ENCODE results near the gene PIK3R1.

GRCh38 chr5:68242743-68243142, 27.2 kb downstream of the PIK3R1 start:
- TF ChIP-seq EZH2 (IDR thresholded peaks at IDR 0.05; ENCODE audit: borderline replicate concordance, low read depth, low read length, severe bottlenecking), result no peak
- no peak for TF ChIP-seq CTCF (IDR thresholded peaks at IDR 0.05; ENCODE audit: borderline replicate concordance, extremely low read depth, low read length, poor library complexity, severe bottlenecking)
